ENCODE data around the gene PNISR. TPM values are rescaled to one million over a fixed set of nuclear protein-coding genes. Genes with fewer than 3 reads are reported as not detected.

PNISR gene
- total RNA-seq, 1 experiment from 2014 or later = 69.5 TPM

GRCh38 chr6:99407076-99407475 lies 18.0 kb downstream of the PNISR start:
- Histone ChIP-seq H3K36me3 (ENCODE audit: control insufficient read depth, insufficient read depth, low read length) (peaks cover under 1% of the 10 kb centered on the region), H3K27me3 (replicated peaks; ENCODE audit: control insufficient read depth, insufficient read depth, low read length) (no peaks in the 10 kb centered on the region), H3K4me1 (no peaks in the 10 kb centered on the region), H3K9me3 (no peaks in the 10 kb centered on the region), H3K4me3 (ENCODE audit: low read depth, low read length) (no peak overlapping the region)
- H3K4me3 Mint-ChIP-seq (ENCODE audit: unreplicated experiment) = no peak overlapping the region
- H3K9me3 Mint-ChIP-seq (ENCODE audit: unreplicated experiment) = no peaks in the 10 kb centered on the region
- no peak overlapping the region for H3K27ac Mint-ChIP-seq (ENCODE audit: unreplicated experiment)
- no peak for TF ChIP-seq CTCF (IDR thresholded peaks at IDR 0.05; ENCODE audit: insufficient read depth in 1 of 2, low read depth in 1 of 2, low read length in 1 of 2, severe bottlenecking in 1 of 2, unreplicated experiment in 1 of 2)
- ChIA-PET POLR2A (no interaction called here), CTCF (no interaction called here)
- no peaks in the 10 kb centered on the region for H3K4me1 Mint-ChIP-seq (ENCODE audit: low read depth, unreplicated experiment)
- intact Hi-C loops (cut with micrococcal nuclease; ENCODE audit: unreplicated experiment) = no loop called here
- peaks cover 92% of the 10 kb centered on the region for H3K36me3 Mint-ChIP-seq (ENCODE audit: insufficient read depth, unreplicated experiment)
- H3K27me3 Mint-ChIP-seq (ENCODE audit: insufficient read depth, unreplicated experiment) = no peaks in the 10 kb centered on the region
- no TSS peak for BruUV-seq (replicated peaks)
- DNase-seq = no peak

GRCh38 chr6:99402448-99402847 lies 22.7 kb downstream of the PNISR start:
- CTCF ChIA-PET = no interaction called here
- no peak for DNase-seq
- intact Hi-C loops (cut with micrococcal nuclease; ENCODE audit: unreplicated experiment) = no loop called here
- no peak for TF ChIP-seq CTCF (IDR thresholded peaks at IDR 0.05; ENCODE audit: insufficient read depth in 1 of 2, low read depth in 1 of 2, low read length in 1 of 2, severe bottlenecking in 1 of 2, unreplicated experiment in 1 of 2)
- Histone ChIP-seq H3K4me1 (no peaks in the 10 kb centered on the region), H3K27me3 (replicated peaks; ENCODE audit: control insufficient read depth, insufficient read depth, low read length) (no peaks in the 10 kb centered on the region), H3K36me3 (ENCODE audit: control insufficient read depth, insufficient read depth, low read length) (no peaks in the 10 kb centered on the region), H3K9me3 (no peaks in the 10 kb centered on the region), H3K4me3 (ENCODE audit: low read depth, low read length) (no peak overlapping the region)
- H3K27me3 Mint-ChIP-seq (ENCODE audit: insufficient read depth, unreplicated experiment) = no peaks in the 10 kb centered on the region
- no peak overlapping the region for H3K27ac Mint-ChIP-seq (ENCODE audit: unreplicated experiment)
- no TSS peak for BruUV-seq (replicated peaks)
- POLR2A ChIA-PET = no interaction called here
- no peaks in the 10 kb centered on the region for H3K9me3 Mint-ChIP-seq (ENCODE audit: unreplicated experiment)
- H3K4me3 Mint-ChIP-seq (ENCODE audit: unreplicated experiment) = no peak overlapping the region
- H3K36me3 Mint-ChIP-seq (ENCODE audit: insufficient read depth, unreplicated experiment) = peaks cover 68% of the 10 kb centered on the region
- H3K4me1 Mint-ChIP-seq (ENCODE audit: low read depth, unreplicated experiment) = no peaks in the 10 kb centered on the region

GRCh38 chr6:99397287-99397686 lies 27.8 kb downstream of the PNISR start:
- no peak for DNase-seq
- BruUV-seq (replicated peaks) = no TSS peak
- POLR2A ChIA-PET = no interaction called here

More at GRCh38 chr6:99397287-99397686, 27.8 kb downstream of the PNISR start:
- H3K4me3 ChIP-seq (ENCODE audit: low read depth, low read length) = no peak overlapping the region
- CTCF ChIA-PET = no interaction called here
- no peaks in the 10 kb centered on the region for H3K27me3 ChIP-seq (replicated peaks; ENCODE audit: control insufficient read depth, insufficient read depth, low read length)
- H3K36me3 Mint-ChIP-seq (ENCODE audit: insufficient read depth, unreplicated experiment) = peaks cover 44% of the 10 kb centered on the region
- intact Hi-C loops (cut with micrococcal nuclease; ENCODE audit: unreplicated experiment) = no loop called here
- H3K4me1 Mint-ChIP-seq (ENCODE audit: low read depth, unreplicated experiment) = no peaks in the 10 kb centered on the region
- no peaks in the 10 kb centered on the region for H3K4me1 ChIP-seq
- no peaks in the 10 kb centered on the region for H3K9me3 Mint-ChIP-seq (ENCODE audit: unreplicated experiment)
- no peak for TF ChIP-seq CTCF (IDR thresholded peaks at IDR 0.05; ENCODE audit: insufficient read depth in 1 of 2, low read depth in 1 of 2, low read length in 1 of 2, severe bottlenecking in 1 of 2, unreplicated experiment in 1 of 2)
- H3K27me3 Mint-ChIP-seq (ENCODE audit: insufficient read depth, unreplicated experiment) = no peaks in the 10 kb centered on the region
- no peak overlapping the region for H3K4me3 Mint-ChIP-seq (ENCODE audit: unreplicated experiment)
- H3K9me3 ChIP-seq = no peaks in the 10 kb centered on the region
- H3K27ac Mint-ChIP-seq (ENCODE audit: unreplicated experiment) = no peak overlapping the region
- H3K36me3 ChIP-seq (ENCODE audit: control insufficient read depth, insufficient read depth, low read length) = no peaks in the 10 kb centered on the region

Data from Caco-2 (cell line).